Measurements from ENCODE around the gene AKAP8.

The AKAP8 gene

GRCh38 chr19:15330801-15331418 lies 48.7 kb downstream of the AKAP8 start:
- no peak for DNase-seq

- no peak for DNase-seq
Measured at GRCh38 chr19:15328312-15328711, 51.3 kb downstream of the AKAP8 start.

- no peak for DNase-seq
Measured at GRCh38 chr19:15324791-15325519, 54.6 kb downstream of the AKAP8 start.

- DNase-seq, result no peak
Measured at GRCh38 chr19:15323496-15324235, 55.9 kb downstream of the AKAP8 start.

- DNase-seq, result no peak
Measured at GRCh38 chr19:15321739-15322138, 57.8 kb downstream of the AKAP8 start.

- DNase-seq, result no peak
Measured at GRCh38 chr19:15320116-15320515, 59.5 kb downstream of the AKAP8 start.

DNA sequence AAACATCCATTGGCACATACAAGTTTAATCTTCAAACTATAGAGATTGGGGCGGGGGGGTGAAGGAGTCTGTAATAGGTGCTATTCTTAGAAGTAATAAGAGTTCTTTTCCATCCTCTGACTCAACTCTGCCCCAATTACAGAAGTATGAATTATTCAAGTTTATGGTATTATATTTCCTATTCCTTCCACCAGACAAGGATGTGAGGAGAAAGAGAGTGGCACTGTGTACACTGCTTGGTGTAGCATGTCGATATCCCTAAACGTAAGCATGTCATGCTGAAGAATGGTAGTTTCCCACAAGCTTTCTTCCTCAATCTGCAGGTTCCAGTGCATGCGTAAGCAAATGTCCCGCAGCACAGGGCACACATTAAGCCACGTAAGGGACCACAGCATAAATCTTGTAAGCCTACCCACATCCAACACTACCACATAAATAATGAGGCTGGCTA lies 61.3 kb downstream of the AKAP8 start:
- no peak for DNase-seq

GRCh38 chr19:15317392-15318071 lies 62.1 kb downstream of the AKAP8 start:
- no peak for DNase-seq

DNA sequence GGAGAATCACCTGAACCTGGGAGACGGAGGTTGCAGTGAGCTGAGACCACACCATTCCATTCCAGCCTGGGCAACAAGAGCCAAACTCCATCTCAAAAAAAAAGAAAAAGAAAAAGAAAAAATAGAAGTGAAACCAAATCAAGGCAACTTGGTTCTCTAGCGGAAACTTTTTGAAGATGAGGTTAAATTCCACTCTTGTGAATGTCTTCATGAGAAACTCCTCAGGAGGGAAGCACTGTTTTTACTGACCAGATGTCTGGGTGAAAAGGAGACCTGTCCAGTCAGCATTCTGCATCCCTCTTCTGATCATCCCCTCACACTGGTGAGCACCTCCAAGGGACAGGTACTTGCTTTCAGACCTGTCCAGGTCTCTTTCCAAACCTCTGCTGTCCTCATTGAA lies 63.1 kb downstream of the AKAP8 start:
- DNase-seq, result no peak

- DNase-seq, result peak in 1 of 2 experiments; percentile 15
Measured at GRCh38 chr19:15315101-15315500, 64.5 kb downstream of the AKAP8 start.

GRCh38 chr19:15313649-15314279 lies 65.8 kb downstream of the AKAP8 start:
- no peak for DNase-seq

DNA sequence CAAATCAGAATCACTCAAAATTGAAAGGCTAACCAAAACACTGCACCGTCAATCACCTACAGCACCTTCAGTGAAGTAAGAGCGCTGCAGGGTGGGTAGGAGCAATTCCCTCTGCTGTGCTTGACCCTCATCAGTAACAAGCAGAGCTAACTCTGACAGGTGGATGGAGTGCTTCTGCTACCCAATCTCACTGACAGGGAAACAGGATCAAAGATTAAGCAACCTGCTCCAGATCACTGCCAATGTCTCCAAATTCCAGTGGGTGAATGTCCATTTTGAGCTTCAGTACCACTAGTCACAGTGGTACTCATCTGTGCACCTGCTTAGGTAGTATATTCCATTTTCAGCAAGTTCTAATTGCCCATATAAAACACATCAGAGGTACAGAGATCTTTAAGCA lies 72.4 kb downstream of the AKAP8 start:
- DNase-seq, result no peak

DNA sequence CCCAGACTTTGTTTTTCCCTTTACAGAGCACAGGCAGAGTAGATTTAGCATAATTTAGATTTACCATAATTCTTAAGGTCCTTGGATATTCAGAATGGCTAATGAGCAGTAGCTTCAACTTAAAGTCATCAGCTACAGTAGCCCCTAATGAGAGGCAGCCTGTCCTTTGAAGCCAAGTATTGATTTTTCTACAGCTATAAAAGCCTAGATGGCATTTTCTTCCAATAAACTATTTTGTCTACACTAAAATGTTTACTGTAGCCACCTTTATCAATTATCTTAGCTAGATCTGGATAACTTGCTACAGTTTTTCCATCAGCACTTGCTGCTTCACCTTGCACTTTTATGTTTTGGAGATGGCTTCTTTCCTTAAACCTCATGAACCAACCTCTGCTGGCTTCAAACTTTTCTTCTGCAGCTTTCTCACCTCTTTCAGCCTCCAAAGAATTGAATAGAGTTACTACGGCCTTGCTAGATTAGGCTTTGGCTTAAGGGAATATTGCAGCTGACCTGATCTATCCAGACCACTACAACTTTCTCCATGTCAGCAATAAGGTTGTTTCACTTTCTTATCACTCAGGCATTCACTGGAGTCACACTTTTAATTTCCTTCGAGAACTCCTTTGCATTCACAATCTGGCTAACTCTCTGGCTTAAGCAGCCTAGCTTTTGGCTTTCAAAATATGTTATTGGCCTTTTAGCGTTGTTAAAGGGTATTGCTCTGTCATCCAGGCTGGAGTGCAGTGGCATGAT lies 73.8 kb downstream of the AKAP8 start:
- no peak for DNase-seq

GRCh38 chr19:15304140-15304705 lies 75.4 kb downstream of the AKAP8 start:
- DNase-seq, result peak; percentile 8 to 41
